PC-3 (cell line): ENCODE data around the gene HMGCS2.

Experiments
- EZH2 ChIP-seq: fragments of 300-600 bp; sonication (generic); IDR thresholded peaks from one replicate; pipeline ENCODE4 v1.6.1; 2017; ENCODE audit warnings: antibody characterized with exemption, mild to moderate bottlenecking, low read length; ENCODE audit not compliant: unreplicated experiment
- TF ChIP-seq, protein P1 (sequence below): fragments of 300-600 bp; sonication (generic); conservative IDR thresholded peaks from 2 replicates; pipeline ENCODE4 v1.5.1; 2017; ENCODE audit warnings: antibody characterized with exemption, low read depth, mild to moderate bottlenecking, low read length

- TF ChIP-seq, protein P1, sequence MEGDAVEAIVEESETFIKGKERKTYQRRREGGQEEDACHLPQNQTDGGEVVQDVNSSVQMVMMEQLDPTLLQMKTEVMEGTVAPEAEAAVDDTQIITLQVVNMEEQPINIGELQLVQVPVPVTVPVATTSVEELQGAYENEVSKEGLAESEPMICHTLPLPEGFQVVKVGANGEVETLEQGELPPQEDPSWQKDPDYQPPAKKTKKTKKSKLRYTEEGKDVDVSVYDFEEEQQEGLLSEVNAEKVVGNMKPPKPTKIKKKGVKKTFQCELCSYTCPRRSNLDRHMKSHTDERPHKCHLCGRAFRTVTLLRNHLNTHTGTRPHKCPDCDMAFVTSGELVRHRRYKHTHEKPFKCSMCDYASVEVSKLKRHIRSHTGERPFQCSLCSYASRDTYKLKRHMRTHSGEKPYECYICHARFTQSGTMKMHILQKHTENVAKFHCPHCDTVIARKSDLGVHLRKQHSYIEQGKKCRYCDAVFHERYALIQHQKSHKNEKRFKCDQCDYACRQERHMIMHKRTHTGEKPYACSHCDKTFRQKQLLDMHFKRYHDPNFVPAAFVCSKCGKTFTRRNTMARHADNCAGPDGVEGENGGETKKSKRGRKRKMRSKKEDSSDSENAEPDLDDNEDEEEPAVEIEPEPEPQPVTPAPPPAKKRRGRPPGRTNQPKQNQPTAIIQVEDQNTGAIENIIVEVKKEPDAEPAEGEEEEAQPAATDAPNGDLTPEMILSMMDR: no peak
- no peak for TF ChIP-seq EZH2
Observed at GRCh38 chr1:119767486-119767885, 1.2 kb downstream of the HMGCS2 start.
